B cell (primary cell): ENCODE data around the gene DSC1. TPM values are rescaled to one million over a fixed set of nuclear protein-coding genes. Genes with fewer than 3 reads are reported as not detected.
"Not testable (repeated sequence)": the region's sequence is repeated elsewhere in the genome, so short reads cannot be mapped to it uniquely, and the experiment has no call there.

Source experiments
- ATAC-seq: fragments of 200-7000 bp; cut with Tn5 transposase; one replicate; pipeline ENCODE4 v1.10.0; 2021; ENCODE audit warnings: low read depth, mild to moderate bottlenecking, moderate number of reproducible peaks, moderate library complexity
- CTCF ChIA-PET: fragments of 350-600 bp; sonication (Branson Sonifier 250); formaldehyde crosslinking; loops from one replicate; lab custom pipeline; 2021; ENCODE audit warnings: antibody characterized with exemption, inconsistent platforms; lab: Charles Lee
- POLR2A ChIA-PET: fragments of 350-600 bp; sonication (Branson Sonifier 250); formaldehyde crosslinking; loops from one replicate; lab custom pipeline; 2021; ENCODE audit warnings: antibody characterized with exemption; lab: Charles Lee
- DNase-seq: peaks from one replicate; pipeline ENCODE4 v3.0.0; 2013
- H2AFZ ChIP-seq: 2 replicates; pipeline ENCODE4 v1.6.1; 2012; ENCODE audit warnings: mild to moderate bottlenecking, low read depth, low read length; ENCODE audit not compliant: insufficient read depth, poor library complexity, severe bottlenecking
- H3K27ac ChIP-seq, 2 donors: 1 replicate in 1 of 2; 2 replicates in 1 of 2; pipeline ENCODE4 v1.5.1; 2012 to 2013; ENCODE audit warnings: low read length in 2 of 2, mild to moderate bottlenecking in 2 of 2, moderate library complexity in 1 of 2
- H3K27me3 ChIP-seq, 4 experiments: fragments of 200-600 bp in 1 of 4; sonication (generic) in 1 of 4; replicated peaks in 1 of 4; 1 replicate in 2 of 4; 2 replicates in 2 of 4; pipeline versions ENCODE4 v1.6.1 to v1.7.0; 2013 to 2016; ENCODE audit warnings: low read length in 3 of 4, mild to moderate bottlenecking in 2 of 4, mixed read lengths in 1 of 4, moderate library complexity in 1 of 4; ENCODE audit not compliant: insufficient read depth in 4 of 4, control insufficient read depth in 3 of 4; ENCODE audit errors: control extremely low read depth in 1 of 4
- H3K36me3 ChIP-seq, 2 experiments: replicated peaks in 1 of 2; 1 replicate in 1 of 2; 2 replicates in 1 of 2; pipeline versions ENCODE4 v1.6.1 to v1.7.1; 2013; ENCODE audit warnings: low read length in 1 of 2; ENCODE audit not compliant: insufficient read depth in 2 of 2, control insufficient read depth in 1 of 2; ENCODE audit errors: control extremely low read depth in 1 of 2, extremely low read depth in 1 of 2
- H3K4me1 ChIP-seq, 2 donors: fragments of 200-600 bp in 1 of 2; sonication (generic) in 1 of 2; 1 replicate in 1 of 2; 2 replicates in 1 of 2; pipeline versions ENCODE4 v1.5.1 to v1.6.1; 2013 to 2017; ENCODE audit warnings: low read length in 2 of 2; ENCODE audit not compliant: control insufficient read depth in 2 of 2, insufficient read depth in 2 of 2
- H3K4me2 ChIP-seq: replicated peaks from 2 replicates; pipeline ENCODE3; 2012; ENCODE audit warnings: mild to moderate bottlenecking, low read depth, low read length; ENCODE audit not compliant: poor library complexity, severe bottlenecking
- H3K4me3 ChIP-seq, 5 experiments: fragments of 200-600 bp in 1 of 5; sonication (generic) in 1 of 5; 1 replicate in 3 of 5; 2 replicates in 2 of 5; pipeline versions ENCODE4 v1.5.1 to v1.7.0; 2011 to 2016; ENCODE audit warnings: low read length in 4 of 5, mild to moderate bottlenecking in 4 of 5, low read depth in 2 of 5, control low read depth in 1 of 5, moderate library complexity in 1 of 5; ENCODE audit not compliant: insufficient read depth in 1 of 5; ENCODE audit errors: control extremely low read depth in 1 of 5, extremely low read depth in 1 of 5
- H3K79me2 ChIP-seq: fragments of 200-600 bp; sonication (generic); one replicate; pipeline ENCODE4 v1.6.0; 2016; ENCODE audit warnings: low read length; ENCODE audit not compliant: control insufficient read depth, insufficient read depth
- H3K9ac ChIP-seq: fragments of 200-600 bp; sonication (generic); 2 replicates; pipeline ENCODE4 v1.6.1; 2017; ENCODE audit warnings: mild to moderate bottlenecking, low read length, moderate library complexity
- H3K9me3 ChIP-seq, 3 donors: one replicate each; pipeline versions ENCODE4 v1.6.1 to v1.7.1; 2013; ENCODE audit warnings: low read length in 2 of 3; ENCODE audit not compliant: control insufficient read depth in 2 of 3, insufficient read depth in 1 of 3; ENCODE audit errors: control extremely low read depth in 1 of 3
- H4K20me1 ChIP-seq: 2 replicates; pipeline ENCODE4 v1.6.0; 2012; ENCODE audit warnings: mild to moderate bottlenecking, low read length; ENCODE audit not compliant: insufficient read depth, control insufficient read depth, poor library complexity, severe bottlenecking
- H3K27ac Mint-ChIP-seq: one replicate; pipeline ENCODE4 v1.8.0; 2021; ENCODE audit warnings: mixed read lengths
- H3K27me3 Mint-ChIP-seq: one replicate; pipeline ENCODE4 v1.8.0; 2021; ENCODE audit warnings: mixed read lengths
- H3K4me1 Mint-ChIP-seq: one replicate; pipeline ENCODE4 v1.8.0; 2021; ENCODE audit warnings: mixed read lengths
- H3K4me3 Mint-ChIP-seq: one replicate; pipeline ENCODE4 v1.8.0; 2021; ENCODE audit warnings: mixed read lengths
- H3K9me3 Mint-ChIP-seq: one replicate; pipeline ENCODE4 v1.8.0; 2022; ENCODE audit warnings: mixed read lengths; ENCODE audit not compliant: insufficient read depth
- CTCF ChIP-seq: fragments of 200-600 bp; IDR thresholded peaks from one replicate; pipeline ENCODE4 v1.8.0; 2022; ENCODE audit warnings: antibody characterized with exemption, mild to moderate bottlenecking
- EZH2 ChIP-seq: IDR thresholded peaks from 2 replicates; pipeline ENCODE4 v1.6.1; 2012; ENCODE audit warnings: borderline replicate concordance, low read depth, mild to moderate bottlenecking, moderate library complexity, low read length; ENCODE audit not compliant: insufficient read depth, poor library complexity, severe bottlenecking
- WGBS: methylation state at CpG from one replicate; pipeline ENCODE4 v1.1.5; 2013; ENCODE audit warnings: missing lambda C conversion rate; ENCODE audit not compliant: insufficient coverage; 5-methylcytosine and 5-hydroxymethylcytosine counted together
- intact Hi-C: fragments of 100-400 bp; cut with micrococcal nuclease; formaldehyde crosslinking; loops from one replicate; pipeline ENCODE4 v1.10.0; 2022
- polyA plus RNA-seq: library from polyadenylated mRNA; depleted of rRNA; stranded (reverse); fragments of >200 nt; gene quantifications from 2 replicates; pipeline ENCODE4 v1.2.3, GENCODE V29; 2012
- total RNA-seq, 2 donors: library from RNA; stranded (reverse); fragments of 120-200 nt in 1 of 2; gene quantifications; 1 replicate in 1 of 2; 2 replicates in 1 of 2; pipeline versions ENCODE4 v1.2.3 to v1.2.4, GENCODE V29; 2013 to 2022

The DSC1 gene
- total and polyA plus RNA-seq, 2 donors (not counting 1 experiment from before 2014, with no cell fraction given) = not detected

GRCh38 chr18:31125878-31126277 lies 36.8 kb downstream of the DSC1 start:
- Histone ChIP-seq H4K20me1 (no peaks in the 10 kb centered on the region), H3K27ac (no peak overlapping the region), H3K9ac (no peak overlapping the region), H3K79me2 (no peaks in the 10 kb centered on the region), H3K36me3 (no peaks in the 10 kb centered on the region), H3K27me3 (no peaks in the 10 kb centered on the region), H3K9me3 (no peaks in the 10 kb centered on the region), H2AFZ (no peak overlapping the region), H3K4me2 (no peak overlapping the region), H3K4me3 (no peak overlapping the region), H3K4me1 (no peaks in the 10 kb centered on the region)
- intact Hi-C loops = no loop called here
- Mint-ChIP-seq H3K27ac (no peak overlapping the region), H3K27me3 (no peaks in the 10 kb centered on the region), H3K4me3 (no peak overlapping the region), H3K9me3 (no peaks in the 10 kb centered on the region), H3K4me1 (no peaks in the 10 kb centered on the region)
- POLR2A ChIA-PET = no interaction called here
- DNase-seq = no peak
- no CpG with 5 or more reads among the region's 1 CpG for WGBS
- CTCF ChIA-PET = no interaction called here
- no peak for ATAC-seq
- TF ChIP-seq CTCF = no peak
- TF ChIP-seq EZH2 = no peak

- H3K27ac ChIP-seq, H3K27me3 ChIP-seq, H3K4me1 ChIP-seq, H4K20me1 ChIP-seq, H3K79me2 ChIP-seq, H3K9me3 ChIP-seq, H3K27me3 Mint-ChIP-seq, H3K9ac ChIP-seq, CTCF ChIA-PET, intact Hi-C loops, H3K27ac Mint-ChIP-seq, H3K36me3 ChIP-seq, H3K4me2 ChIP-seq, ATAC-seq, POLR2A ChIA-PET, H3K4me3 ChIP-seq, H2AFZ ChIP-seq, H3K4me1 Mint-ChIP-seq, H3K4me3 Mint-ChIP-seq, DNase-seq, H3K9me3 Mint-ChIP-seq: not testable (repeated sequence)
- WGBS = no CpG with 5 or more reads among the region's 2 CpGs
These were observed 39.5 kb downstream of the DSC1 start for GRCh38 chr18:31123125-31123524.
